ENCODE data around the gene KLK10. TPM values are rescaled to one million over a fixed set of nuclear protein-coding genes. Genes with fewer than 3 reads are reported as not detected.

Gene KLK10
- total RNA-seq, 1 donor from 2014 or later, result not detected

GRCh38 chr19:50967929-50968715 is 51.4 kb downstream of the KLK10 start:
- no peaks in the 10 kb centered on the region for H3K36me3 Mint-ChIP-seq (ENCODE audit: unreplicated experiment)
- no peak for DNase-seq
- no peak for TF ChIP-seq CTCF (IDR thresholded peaks at IDR 0.05; ENCODE audit: partially characterized antibody, unreplicated experiment)

DNA sequence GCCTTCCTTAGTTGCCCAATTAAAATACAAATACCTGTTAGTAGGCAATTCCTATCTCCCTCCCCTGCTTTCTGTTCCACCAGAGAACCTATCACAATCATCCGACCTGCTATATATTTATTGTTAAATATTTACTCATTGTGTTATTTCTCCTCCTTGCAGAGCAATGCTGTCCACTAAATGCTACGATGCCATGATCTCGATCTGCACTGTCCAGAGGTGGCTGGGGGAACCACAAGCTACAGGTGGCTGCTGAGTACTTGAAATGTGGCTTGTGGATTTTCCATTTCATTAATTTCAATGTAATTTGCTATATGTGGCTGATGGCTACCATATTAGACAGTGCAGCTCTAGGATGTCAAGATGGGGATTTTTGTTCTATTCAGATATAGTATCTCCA is 55.2 kb downstream of the KLK10 start:
- no peak for TF ChIP-seq CTCF (IDR thresholded peaks at IDR 0.05; ENCODE audit: partially characterized antibody, unreplicated experiment)
- Mint-ChIP-seq H3K27me3 (ENCODE audit: unreplicated experiment) (peaks cover 17% of the 10 kb centered on the region), H3K4me1 (ENCODE audit: low read depth, unreplicated experiment) (peaks cover 2% of the 10 kb centered on the region), H3K27ac (ENCODE audit: unreplicated experiment) (no peak overlapping the region), H3K9me3 (ENCODE audit: unreplicated experiment) (peaks cover 7% of the 10 kb centered on the region), H3K36me3 (ENCODE audit: unreplicated experiment) (peaks cover 6% of the 10 kb centered on the region), H3K4me3 (ENCODE audit: unreplicated experiment) (no peak overlapping the region)
- DNase-seq, result no peak

More at GRCh38 chr19:50967929-50968715, 51.4 kb downstream of the KLK10 start:
- Mint-ChIP-seq H3K4me3 (ENCODE audit: unreplicated experiment) (no peak overlapping the region), H3K27ac (ENCODE audit: unreplicated experiment) (no peak overlapping the region), H3K4me1 (ENCODE audit: low read depth, unreplicated experiment) (peaks cover 2% of the 10 kb centered on the region), H3K27me3 (ENCODE audit: unreplicated experiment) (peaks cover 6% of the 10 kb centered on the region), H3K9me3 (ENCODE audit: unreplicated experiment) (no peaks in the 10 kb centered on the region)

GRCh38 chr19:50963381-50963780 is 56.1 kb downstream of the KLK10 start:
- H3K27ac Mint-ChIP-seq (ENCODE audit: unreplicated experiment), result no peak overlapping the region
- no peak for DNase-seq
- TF ChIP-seq CTCF (IDR thresholded peaks at IDR 0.05; ENCODE audit: partially characterized antibody, unreplicated experiment), result no peak
- H3K27me3 Mint-ChIP-seq (ENCODE audit: unreplicated experiment), result peaks cover 21% of the 10 kb centered on the region
- H3K36me3 Mint-ChIP-seq (ENCODE audit: unreplicated experiment), result peaks cover 9% of the 10 kb centered on the region
- H3K9me3 Mint-ChIP-seq (ENCODE audit: unreplicated experiment), result peaks cover 8% of the 10 kb centered on the region
- H3K4me3 Mint-ChIP-seq (ENCODE audit: unreplicated experiment), result no peak overlapping the region
- peaks cover 2% of the 10 kb centered on the region for H3K4me1 Mint-ChIP-seq (ENCODE audit: low read depth, unreplicated experiment)

Other genes with a start within 250 kb of the KLK10 start
- not detected for gene GPR32, start 249.2 kb downstream of the KLK10 start, total RNA-seq (ENCODE audit: unreplicated experiment)
- not detected for gene ACP4, start 229.3 kb downstream of the KLK10 start, total RNA-seq (ENCODE audit: unreplicated experiment)
- gene KLK1, start 195.9 kb downstream of the KLK10 start, total RNA-seq (ENCODE audit: unreplicated experiment), result 0.49 TPM
- not detected for gene KLK15, start 186.1 kb downstream of the KLK10 start, total RNA-seq (ENCODE audit: unreplicated experiment)
- gene KLK3, start 164.8 kb downstream of the KLK10 start, total RNA-seq (ENCODE audit: unreplicated experiment), result not detected
- not detected for gene KLK2, start 146.3 kb downstream of the KLK10 start, total RNA-seq (ENCODE audit: unreplicated experiment)
- gene KLK4, start 108.3 kb downstream of the KLK10 start, total RNA-seq (ENCODE audit: unreplicated experiment), result 0.66 TPM
- gene KLK5, start 66.7 kb downstream of the KLK10 start, total RNA-seq (ENCODE audit: unreplicated experiment), result not detected
- not detected for gene KLK6, start 50.1 kb downstream of the KLK10 start, total RNA-seq (ENCODE audit: unreplicated experiment)
- gene KLK7, start 35.8 kb downstream of the KLK10 start, total RNA-seq (ENCODE audit: unreplicated experiment), result not detected
- not detected for gene KLK8, start 18.1 kb downstream of the KLK10 start, total RNA-seq (ENCODE audit: unreplicated experiment)
- not detected for gene KLK11, start 6.9 kb upstream of the KLK10 start, total RNA-seq (ENCODE audit: unreplicated experiment)
- 0.66 TPM for gene KLK12, start 15.3 kb upstream of the KLK10 start, total RNA-seq (ENCODE audit: unreplicated experiment)
- not detected for gene KLK13, start 45.4 kb upstream of the KLK10 start, total RNA-seq (ENCODE audit: unreplicated experiment)
- 1.5 TPM for gene KLK14, start 63.2 kb upstream of the KLK10 start, total RNA-seq (ENCODE audit: unreplicated experiment)
- gene CTU1, start 88.7 kb upstream of the KLK10 start, total RNA-seq (ENCODE audit: unreplicated experiment), result 8.0 TPM
- not detected for gene SIGLEC9, start 105.2 kb upstream of the KLK10 start, total RNA-seq (ENCODE audit: unreplicated experiment)
- not detected for gene SIGLEC7, start 122.6 kb upstream of the KLK10 start, total RNA-seq (ENCODE audit: unreplicated experiment)
- not detected for gene CD33, start 205.4 kb upstream of the KLK10 start, total RNA-seq (ENCODE audit: unreplicated experiment)
- not detected for gene SIGLECL1, start 231.4 kb upstream of the KLK10 start, total RNA-seq (ENCODE audit: unreplicated experiment)

Data from glutamatergic neuron (in vitro differentiated cells).